OCI-LY3 (cell line): ENCODE measurements around the gene ANKDD1B.

ENCODE experiments used
- H2AFZ ChIP-seq: fragments of 200-600, 300-600 bp; shearing (Covaris generic); 2 replicates; pipeline ENCODE4 v1.6.0; 2014; ENCODE audit warnings: antibody characterized with exemption, low read depth, low read length
- H3K27ac ChIP-seq: fragments of 200-600, 300-600 bp; sonication (generic); 2 replicates; pipeline ENCODE4 v1.5.1; 2014; ENCODE audit warnings: mild to moderate bottlenecking, low read length, moderate library complexity, mixed read lengths
- H3K27me3 ChIP-seq: fragments of 200-600, 300-600 bp; sonication (generic); 2 replicates; pipeline ENCODE4 v1.6.1; 2014; ENCODE audit warnings: low read depth, low read length, mixed read lengths
- H3K36me3 ChIP-seq: fragments of 200-600, 300-600 bp; sonication (generic); replicated peaks from 2 replicates; pipeline ENCODE3; 2014; ENCODE audit warnings: low read depth, low read length, mixed read lengths
- H3K4me1 ChIP-seq: fragments of 300-600, 200-600 bp; sonication (generic); 2 replicates; pipeline ENCODE4 v1.6.1; 2014; ENCODE audit warnings: low read length, mixed read lengths
- H3K4me2 ChIP-seq: fragments of 200-600, 300-600 bp; sonication (generic); 2 replicates; pipeline ENCODE4 v1.6.1; 2014; ENCODE audit warnings: low read length, mixed read lengths
- H3K4me3 ChIP-seq: fragments of 300-600, 200-600 bp; sonication (generic); 2 replicates; pipeline ENCODE4 v1.5.1; 2014; ENCODE audit warnings: antibody characterized with exemption, mild to moderate bottlenecking, low read length, moderate library complexity
- H3K79me2 ChIP-seq: fragments of 300-600, 200-600 bp; shearing (Covaris generic); 2 replicates; pipeline ENCODE4 v1.6.1; 2014; ENCODE audit warnings: mild to moderate bottlenecking, low read length, mixed read lengths
- H3K9ac ChIP-seq: fragments of 300-600, 200-600 bp; shearing (Covaris generic); 2 replicates; pipeline ENCODE4 v1.6.0; 2014; ENCODE audit warnings: mild to moderate bottlenecking, low read length, moderate library complexity
- H3K9me3 ChIP-seq: fragments of 200-600, 300-600 bp; shearing (Covaris generic); 2 replicates; pipeline ENCODE4 v1.6.1; 2014; ENCODE audit warnings: low read length, mixed read lengths; ENCODE audit not compliant: insufficient read depth
- H4K20me1 ChIP-seq: fragments of 200-600, 300-600 bp; sonication (generic); 2 replicates; pipeline ENCODE4 v1.6.1; 2016; ENCODE audit warnings: low read length, mixed read lengths; ENCODE audit not compliant: insufficient read depth
- CTCF ChIP-seq: fragments of 200-600, 300-600 bp; sonication (generic); IDR thresholded peaks from 2 replicates; pipeline ENCODE4 v1.5.1; 2014; ENCODE audit warnings: antibody characterized with exemption, low read length, low read depth
- EZH2phosphoT487 ChIP-seq: fragments of 200-600 bp; shearing (Covaris generic); IDR thresholded peaks from 2 replicates; pipeline ENCODE4 v1.6.1; 2018; ENCODE audit warnings: antibody characterized with exemption, mixed run types, low read depth

Gene ANKDD1B

DNA sequence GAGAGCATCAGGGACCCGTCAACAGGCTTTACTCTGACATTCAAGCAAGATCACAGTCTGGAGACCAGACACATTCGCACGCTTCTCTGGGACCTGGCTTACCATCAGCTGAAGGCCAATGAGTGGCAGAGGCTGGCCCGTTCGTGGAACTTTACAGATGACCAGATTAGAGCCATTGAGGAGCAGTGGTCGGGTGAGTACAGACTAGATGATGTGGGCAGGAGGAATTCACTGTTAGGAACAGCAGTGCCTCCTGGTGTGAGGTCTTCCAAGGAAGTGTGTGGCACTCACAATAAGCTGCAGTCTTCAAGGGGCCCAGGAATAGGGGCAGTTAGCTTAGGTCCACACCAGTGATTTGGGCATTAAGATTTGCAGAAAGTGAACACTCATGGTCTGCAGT is 55.5 kb downstream of the ANKDD1B start:
- H3K4me3 ChIP-seq: no peak overlapping the region
- H3K9ac ChIP-seq: no peak overlapping the region
- no peak overlapping the region for H2AFZ ChIP-seq
- H3K27ac ChIP-seq: no peak overlapping the region
- H3K4me1 ChIP-seq: peaks cover 52% of the 10 kb centered on the region
- no peaks in the 10 kb centered on the region for H3K36me3 ChIP-seq
- H3K4me2 ChIP-seq: no peak overlapping the region
- TF ChIP-seq CTCF (no peak), EZH2phosphoT487 (no peak)
- H3K9me3 ChIP-seq: no peaks in the 10 kb centered on the region
- H4K20me1 ChIP-seq: no peaks in the 10 kb centered on the region
- H3K27me3 ChIP-seq: no peaks in the 10 kb centered on the region
- no peaks in the 10 kb centered on the region for H3K79me2 ChIP-seq

- TF ChIP-seq EZH2phosphoT487 (no peak), CTCF (peak; percentile 48)
Measured at GRCh38 chr5:75667586-75667985, 56.3 kb downstream of the ANKDD1B start.

GRCh38 chr5:75668445-75668844 is 57.2 kb downstream of the ANKDD1B start:
- TF ChIP-seq CTCF: no peak
- TF ChIP-seq EZH2phosphoT487: no peak

More at GRCh38 chr5:75667586-75667985, 56.3 kb downstream of the ANKDD1B start:
- H3K4me1 ChIP-seq: peaks cover 45% of the 10 kb centered on the region
- no peaks in the 10 kb centered on the region for H3K27me3 ChIP-seq
- no peaks in the 10 kb centered on the region for H3K79me2 ChIP-seq
- no peaks in the 10 kb centered on the region for H4K20me1 ChIP-seq
- H3K4me2 ChIP-seq: peak overlapping the region; percentile 94; the same call in 1 of the 2 replicates
- no peak overlapping the region for H3K4me3 ChIP-seq
- H3K9ac ChIP-seq: no peak overlapping the region
- peaks cover 3% of the 10 kb centered on the region for H3K36me3 ChIP-seq
- H2AFZ ChIP-seq: no peak overlapping the region
- H3K9me3 ChIP-seq: no peaks in the 10 kb centered on the region
- H3K27ac ChIP-seq: no peak overlapping the region

GRCh38 chr5:75668977-75669689 is 57.9 kb downstream of the ANKDD1B start:
- Histone ChIP-seq H3K9ac (peak overlapping the region; percentile 73), H3K4me2 (peak overlapping the region; percentile 94), H3K27ac (peak overlapping the region; percentile 90), H3K4me3 (peak overlapping the region; percentile 75), H3K4me1 (peaks cover 45% of the 10 kb centered on the region), H3K36me3 (peaks cover 3% of the 10 kb centered on the region), H3K79me2 (no peaks in the 10 kb centered on the region), H3K27me3 (no peaks in the 10 kb centered on the region), H4K20me1 (no peaks in the 10 kb centered on the region), H2AFZ (peak overlapping the region; percentile 40; the same call in 1 of the 2 replicates), H3K9me3 (no peaks in the 10 kb centered on the region)
- no peak for TF ChIP-seq EZH2phosphoT487
- TF ChIP-seq CTCF: no peak

More at GRCh38 chr5:75668445-75668844, 57.2 kb downstream of the ANKDD1B start:
- peak overlapping the region; percentile 90 for H3K27ac ChIP-seq
- H3K36me3 ChIP-seq: peaks cover 3% of the 10 kb centered on the region
- H3K27me3 ChIP-seq: no peaks in the 10 kb centered on the region
- H2AFZ ChIP-seq: no peak overlapping the region
- H3K79me2 ChIP-seq: no peaks in the 10 kb centered on the region
- H4K20me1 ChIP-seq: no peaks in the 10 kb centered on the region
- peak overlapping the region; percentile 40 for H3K9ac ChIP-seq
- H3K4me2 ChIP-seq: peak overlapping the region; percentile 94
- peak overlapping the region; percentile 75 for H3K4me3 ChIP-seq
- H3K4me1 ChIP-seq: peaks cover 45% of the 10 kb centered on the region
- no peaks in the 10 kb centered on the region for H3K9me3 ChIP-seq
